Hepatocyte (in vitro differentiated cells): ENCODE measurements around the gene OST4. TPM values are rescaled to one million over a fixed set of nuclear protein-coding genes. Genes with fewer than 3 reads are reported as not detected.

ENCODE experiments used
- DNase-seq: peaks from one replicate; pipeline ENCODE4 v3.0.0-alpha.2; 2016; ENCODE audit warnings: low spot score
- H2AFZ ChIP-seq: fragments of 200-600 bp; sonication (generic); 2 replicates; pipeline ENCODE4 v1.6.0; 2016; ENCODE audit warnings: antibody characterized with exemption, mild to moderate bottlenecking
- H3K27ac ChIP-seq: fragments of 200-600 bp; sonication (generic); 2 replicates; pipeline ENCODE4 v1.5.1; 2016; ENCODE audit warnings: mild to moderate bottlenecking
- H3K27me3 ChIP-seq: fragments of 200-600 bp; sonication (generic); 2 replicates; pipeline ENCODE4 v1.6.1; 2016
- H3K36me3 ChIP-seq: fragments of 200-600 bp; sonication (generic); replicated peaks from 2 replicates; pipeline ENCODE4 v1.5.1; 2016; ENCODE audit warnings: low read depth; ENCODE audit not compliant: insufficient read depth
- H3K4me1 ChIP-seq: fragments of 200-600 bp; sonication (generic); 2 replicates; pipeline ENCODE4 v1.5.1; 2016; ENCODE audit warnings: mild to moderate bottlenecking, moderate library complexity; ENCODE audit not compliant: insufficient read depth
- H3K4me2 ChIP-seq: fragments of 200-600 bp; sonication (generic); 2 replicates; pipeline ENCODE4 v1.6.0; 2016
- H3K4me3 ChIP-seq: fragments of 200-600 bp; sonication (generic); 2 replicates; pipeline ENCODE4 v1.5.1; 2016; ENCODE audit warnings: mild to moderate bottlenecking
- H3K79me2 ChIP-seq: fragments of 200-600 bp; sonication (generic); 2 replicates; pipeline ENCODE4 v1.6.0; 2017; ENCODE audit warnings: mild to moderate bottlenecking
- H3K9me2 ChIP-seq: fragments of 200-600 bp; sonication (generic); replicated peaks from 2 replicates; pipeline ENCODE4 v1.6.0; 2017; ENCODE audit warnings: mild to moderate bottlenecking; ENCODE audit not compliant: insufficient read depth
- H3K9me3 ChIP-seq: fragments of 200-600 bp; sonication (generic); 2 replicates; pipeline ENCODE4 v1.5.1; 2016; ENCODE audit warnings: low read depth, mild to moderate bottlenecking
- H4K20me1 ChIP-seq: fragments of 200-600 bp; sonication (generic); 2 replicates; pipeline ENCODE4 v1.6.0; 2016; ENCODE audit warnings: mild to moderate bottlenecking; ENCODE audit not compliant: insufficient read depth, poor library complexity, severe bottlenecking
- EZH2 ChIP-seq: fragments of 200-600 bp; sonication (generic); IDR thresholded peaks from 2 replicates; pipeline ENCODE4 v1.6.1; 2016; ENCODE audit warnings: antibody characterized with exemption, mild to moderate bottlenecking, borderline replicate concordance
- EZH2phosphoT487 ChIP-seq: fragments of 200-600 bp; sonication (generic); IDR thresholded peaks from one replicate; pipeline ENCODE4 v1.6.1; 2018; ENCODE audit warnings: antibody characterized with exemption, mild to moderate bottlenecking, low read depth, moderate library complexity; ENCODE audit not compliant: unreplicated experiment, severe bottlenecking
- WGBS: methylation state at CpG from one replicate; pipeline ENCODE4 v1.1.6; 2016; ENCODE audit warnings: low lambda C conversion rate; ENCODE audit errors: missing lambda C conversion rate; 5-methylcytosine and 5-hydroxymethylcytosine counted together
- polyA plus RNA-seq: library from polyadenylated mRNA; unstranded; fragments of >200 nt; fragmentation: Nextera tagmentation; extraction: Ambion mirVana; gene quantifications from 2 replicates; pipeline ENCODE4 v1.2.1, GENCODE V29; 2016
- total RNA-seq: library from RNA; depleted of rRNA; stranded (reverse); fragments of >200 nt; gene quantifications from 2 replicates; pipeline ENCODE4 v1.2.3, GENCODE V29; 2014
- TF ChIP-seq, protein P1 (sequence below): fragments of 200-600 bp; sonication (generic); IDR thresholded peaks from 2 replicates; pipeline ENCODE4 v1.5.1; 2016; ENCODE audit warnings: antibody characterized with exemption, mild to moderate bottlenecking; ENCODE audit not compliant: poor library complexity

The OST4 gene
- total and polyA plus RNA-seq, 2 experiments from 2014 or later, result 364 to 839 TPM

DNA sequence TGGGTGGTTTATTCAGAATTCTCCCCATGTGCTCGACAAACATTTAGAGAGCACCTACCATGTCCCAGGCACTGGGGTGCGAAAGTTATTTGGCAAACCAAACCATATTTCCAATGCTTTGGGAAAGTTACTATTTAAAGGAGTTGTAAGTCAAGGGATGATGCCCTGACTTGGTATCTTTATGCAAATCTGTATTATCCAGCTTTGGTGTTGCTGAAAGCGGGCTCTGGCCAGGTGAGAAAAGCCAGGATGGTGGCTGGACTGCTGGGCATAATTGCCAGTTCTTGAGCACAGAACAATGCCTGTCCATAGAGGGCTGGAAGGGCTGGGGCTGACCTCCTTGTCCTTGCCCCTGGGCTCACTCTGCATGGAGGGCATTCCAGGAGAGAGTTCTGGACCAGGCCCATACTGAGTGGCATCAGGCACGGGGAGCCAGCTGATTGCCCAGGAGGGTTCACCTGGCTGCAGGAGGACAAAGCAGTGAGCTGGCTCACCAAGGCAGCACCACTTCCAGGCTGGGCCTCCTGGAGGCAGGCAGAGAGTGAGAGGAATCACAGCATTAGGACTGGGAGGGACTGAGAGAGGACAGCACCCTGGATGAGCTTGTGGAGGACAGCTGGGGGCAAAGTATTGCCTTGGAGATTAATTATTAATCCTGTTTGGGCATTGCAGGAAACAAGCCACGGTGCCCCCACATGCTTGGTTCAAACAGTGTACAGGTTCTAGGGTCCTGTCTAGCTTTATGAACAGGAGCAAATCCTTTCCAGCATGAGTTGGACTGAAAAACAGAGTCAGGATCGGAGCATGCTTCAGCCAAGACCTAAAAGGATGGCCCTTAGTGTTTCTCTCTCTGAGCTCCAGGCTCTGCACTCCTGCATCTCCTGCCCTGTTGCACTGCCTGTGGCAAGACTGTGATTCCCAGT lies 22.2 kb upstream of the OST4 start:
- peaks cover 24% of the 10 kb centered on the region for H3K4me1 ChIP-seq
- no peaks in the 10 kb centered on the region for H3K79me2 ChIP-seq
- peak overlapping the region; percentile 45 for H3K4me2 ChIP-seq
- H3K27me3 ChIP-seq, result no peaks in the 10 kb centered on the region
- no peaks in the 10 kb centered on the region for H3K9me3 ChIP-seq
- H2AFZ ChIP-seq, result no peak overlapping the region
- DNase-seq, result peak; percentile 45
- H4K20me1 ChIP-seq, result no peaks in the 10 kb centered on the region
- H3K4me3 ChIP-seq, result no peak overlapping the region
- H3K9me2 ChIP-seq, result no peaks in the 10 kb centered on the region
- TF ChIP-seq, protein P1, sequence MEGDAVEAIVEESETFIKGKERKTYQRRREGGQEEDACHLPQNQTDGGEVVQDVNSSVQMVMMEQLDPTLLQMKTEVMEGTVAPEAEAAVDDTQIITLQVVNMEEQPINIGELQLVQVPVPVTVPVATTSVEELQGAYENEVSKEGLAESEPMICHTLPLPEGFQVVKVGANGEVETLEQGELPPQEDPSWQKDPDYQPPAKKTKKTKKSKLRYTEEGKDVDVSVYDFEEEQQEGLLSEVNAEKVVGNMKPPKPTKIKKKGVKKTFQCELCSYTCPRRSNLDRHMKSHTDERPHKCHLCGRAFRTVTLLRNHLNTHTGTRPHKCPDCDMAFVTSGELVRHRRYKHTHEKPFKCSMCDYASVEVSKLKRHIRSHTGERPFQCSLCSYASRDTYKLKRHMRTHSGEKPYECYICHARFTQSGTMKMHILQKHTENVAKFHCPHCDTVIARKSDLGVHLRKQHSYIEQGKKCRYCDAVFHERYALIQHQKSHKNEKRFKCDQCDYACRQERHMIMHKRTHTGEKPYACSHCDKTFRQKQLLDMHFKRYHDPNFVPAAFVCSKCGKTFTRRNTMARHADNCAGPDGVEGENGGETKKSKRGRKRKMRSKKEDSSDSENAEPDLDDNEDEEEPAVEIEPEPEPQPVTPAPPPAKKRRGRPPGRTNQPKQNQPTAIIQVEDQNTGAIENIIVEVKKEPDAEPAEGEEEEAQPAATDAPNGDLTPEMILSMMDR, result no peak
- TF ChIP-seq EZH2phosphoT487 (no peak), EZH2 (no peak)
- WGBS, result 78% methylated on average over 6 of the region's 6 CpGs
- no peaks in the 10 kb centered on the region for H3K36me3 ChIP-seq
- peak overlapping the region; percentile 57 for H3K27ac ChIP-seq

DNA sequence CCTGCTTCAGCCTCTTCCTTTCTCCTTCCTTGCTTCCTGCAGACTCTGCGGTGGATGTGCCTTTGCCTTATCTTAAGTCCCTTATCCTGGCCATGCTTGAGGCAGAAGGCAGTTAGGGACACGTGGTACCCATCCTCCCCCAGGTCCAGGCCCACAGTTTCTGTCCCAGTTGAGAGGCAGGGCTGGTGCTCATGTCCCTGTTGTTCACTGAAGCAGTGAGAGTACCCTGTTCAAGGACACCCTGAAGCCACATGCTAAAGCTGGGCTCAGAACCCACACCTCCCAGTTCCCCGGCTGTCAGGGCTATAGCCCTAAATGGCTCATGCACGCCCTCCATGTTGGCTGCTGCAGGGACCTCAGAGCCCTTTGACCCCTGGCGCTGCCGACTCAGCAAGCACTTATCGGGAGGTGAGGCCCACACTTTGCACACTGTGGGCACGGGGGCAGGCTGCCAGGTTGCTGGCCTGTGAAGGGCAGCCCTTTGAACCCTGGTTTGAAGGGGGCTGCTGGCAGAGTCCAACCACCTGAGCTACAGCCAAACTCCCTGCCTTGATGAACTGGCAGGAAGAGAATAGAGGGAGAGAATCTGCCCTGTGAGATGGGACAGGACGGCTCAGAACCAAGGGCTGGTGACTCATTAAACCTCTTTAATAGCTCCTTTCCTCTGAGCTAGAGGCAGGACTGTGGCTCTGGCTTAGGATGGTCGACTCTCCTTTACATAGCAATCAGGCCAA lies 21.4 kb upstream of the OST4 start:
- H3K27ac ChIP-seq, result peak overlapping the region; percentile 57
- H3K4me1 ChIP-seq, result peaks cover 24% of the 10 kb centered on the region
- no peaks in the 10 kb centered on the region for H3K36me3 ChIP-seq
- H3K79me2 ChIP-seq, result no peaks in the 10 kb centered on the region
- peak; percentile 62 for DNase-seq
- H3K9me2 ChIP-seq, result no peaks in the 10 kb centered on the region
- H3K9me3 ChIP-seq, result no peaks in the 10 kb centered on the region
- no peak overlapping the region for H2AFZ ChIP-seq
- no peak overlapping the region for H3K4me3 ChIP-seq
- peak overlapping the region; percentile 45 for H3K4me2 ChIP-seq
- WGBS, result 57% methylated on average over 10 of the region's 10 CpGs
- no peaks in the 10 kb centered on the region for H3K27me3 ChIP-seq
- no peaks in the 10 kb centered on the region for H4K20me1 ChIP-seq
- TF ChIP-seq EZH2phosphoT487, result no peak
- TF ChIP-seq, protein P1, result no peak
- TF ChIP-seq EZH2, result no peak

DNA sequence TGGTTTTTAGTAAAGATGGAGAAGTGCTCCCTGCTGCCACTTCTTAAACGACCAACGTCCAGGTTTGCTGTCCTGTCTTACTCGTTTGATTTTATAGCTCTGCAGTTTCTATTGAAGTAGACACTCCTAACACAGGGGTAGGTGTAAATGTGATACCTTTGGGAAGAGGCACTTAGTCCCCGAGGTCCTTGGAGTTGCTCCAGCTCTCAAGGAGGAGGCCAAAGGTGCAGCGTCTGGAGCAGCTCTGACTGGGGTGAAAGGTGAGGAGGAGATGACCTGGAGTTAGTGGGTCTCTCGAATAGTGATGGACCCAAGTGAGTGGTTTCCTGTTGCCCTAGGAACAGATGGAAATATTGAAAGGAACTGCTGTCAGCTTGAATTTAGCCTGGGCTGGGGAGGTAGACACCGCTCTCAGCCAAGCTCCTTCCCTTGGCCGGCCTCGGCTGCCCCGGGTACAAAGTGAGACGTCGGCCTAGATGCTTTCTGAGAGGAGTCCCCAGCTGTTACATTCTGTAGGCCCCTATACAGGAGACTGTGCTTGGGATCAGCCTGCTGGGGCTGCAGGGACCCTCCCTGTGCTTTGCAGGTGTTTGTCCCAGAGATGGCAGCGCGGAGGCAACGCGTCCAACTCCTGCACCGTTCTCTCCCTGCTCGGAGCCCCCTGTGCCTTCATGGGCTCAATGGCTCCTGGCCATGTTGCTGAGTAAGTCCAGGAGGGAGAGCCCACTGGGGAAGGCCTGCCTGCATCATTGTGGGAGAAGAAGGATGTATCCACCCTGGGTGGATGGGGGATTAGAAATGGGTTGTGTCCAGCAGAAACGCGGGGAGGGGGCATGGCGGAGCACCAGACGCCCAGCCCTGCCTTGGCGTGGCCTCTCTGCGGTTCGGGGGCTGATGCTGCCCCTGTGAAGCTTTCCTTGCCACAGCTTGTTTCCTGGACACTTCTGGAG lies 20.6 kb upstream of the OST4 start:
- Histone ChIP-seq H4K20me1 (no peaks in the 10 kb centered on the region), H3K4me3 (no peak overlapping the region), H3K36me3 (no peaks in the 10 kb centered on the region), H3K79me2 (no peaks in the 10 kb centered on the region), H3K4me2 (peak overlapping the region; percentile 45), H3K4me1 (peaks cover 24% of the 10 kb centered on the region), H3K27me3 (no peaks in the 10 kb centered on the region), H3K9me2 (no peaks in the 10 kb centered on the region), H3K9me3 (no peaks in the 10 kb centered on the region), H2AFZ (no peak overlapping the region), H3K27ac (no peak overlapping the region)
- TF ChIP-seq, protein P1, result no peak
- TF ChIP-seq EZH2 (no peak), EZH2phosphoT487 (no peak)
- no peak for DNase-seq
- WGBS, result 80% methylated on average over 25 of the region's 25 CpGs
